ENCODE data around the gene TTC27.
"Not testable (repeated sequence)": the region's sequence is repeated elsewhere in the genome, so short reads cannot be mapped to it uniquely, and the experiment has no call there.

The TTC27 gene

DNA sequence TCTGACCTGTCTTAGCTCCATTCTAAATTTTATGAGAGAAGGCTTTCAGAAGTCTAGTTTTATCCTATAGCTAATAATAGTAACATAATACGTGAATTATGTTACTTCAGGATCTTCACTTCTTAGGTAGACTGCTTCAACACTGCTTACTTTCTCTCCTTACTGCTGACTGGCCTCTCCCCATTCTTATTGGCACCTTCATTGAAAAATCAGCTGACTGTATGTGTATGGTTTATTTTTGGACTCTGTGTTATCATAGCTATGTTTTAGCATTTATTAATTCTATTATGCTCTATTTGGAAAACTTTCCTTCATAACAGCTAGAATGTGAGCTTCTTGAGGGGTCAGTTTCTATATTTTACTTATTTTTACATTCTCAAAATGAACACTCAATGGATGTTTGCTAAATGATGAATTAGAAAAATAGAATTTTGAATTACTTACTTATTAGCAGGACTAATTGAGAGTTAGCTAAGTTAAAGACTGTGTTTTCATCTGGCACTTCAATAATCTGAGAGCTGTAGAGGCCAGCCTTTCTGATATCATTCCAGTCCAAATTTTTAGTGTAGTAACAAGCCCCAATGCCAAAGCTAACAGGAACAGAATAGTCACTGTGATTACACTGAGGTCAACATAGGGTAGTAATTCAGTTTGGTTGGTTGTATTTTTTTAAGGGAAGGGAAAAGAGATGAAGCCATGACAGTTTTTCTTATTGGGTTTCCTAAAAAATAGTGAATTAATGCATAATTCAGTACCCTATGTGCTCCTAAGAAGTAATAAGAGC lies 92.3 kb downstream of the TTC27 start:
- H3K27ac ChIP-seq, result no peak overlapping the region
- TF ChIP-seq, protein P1, sequence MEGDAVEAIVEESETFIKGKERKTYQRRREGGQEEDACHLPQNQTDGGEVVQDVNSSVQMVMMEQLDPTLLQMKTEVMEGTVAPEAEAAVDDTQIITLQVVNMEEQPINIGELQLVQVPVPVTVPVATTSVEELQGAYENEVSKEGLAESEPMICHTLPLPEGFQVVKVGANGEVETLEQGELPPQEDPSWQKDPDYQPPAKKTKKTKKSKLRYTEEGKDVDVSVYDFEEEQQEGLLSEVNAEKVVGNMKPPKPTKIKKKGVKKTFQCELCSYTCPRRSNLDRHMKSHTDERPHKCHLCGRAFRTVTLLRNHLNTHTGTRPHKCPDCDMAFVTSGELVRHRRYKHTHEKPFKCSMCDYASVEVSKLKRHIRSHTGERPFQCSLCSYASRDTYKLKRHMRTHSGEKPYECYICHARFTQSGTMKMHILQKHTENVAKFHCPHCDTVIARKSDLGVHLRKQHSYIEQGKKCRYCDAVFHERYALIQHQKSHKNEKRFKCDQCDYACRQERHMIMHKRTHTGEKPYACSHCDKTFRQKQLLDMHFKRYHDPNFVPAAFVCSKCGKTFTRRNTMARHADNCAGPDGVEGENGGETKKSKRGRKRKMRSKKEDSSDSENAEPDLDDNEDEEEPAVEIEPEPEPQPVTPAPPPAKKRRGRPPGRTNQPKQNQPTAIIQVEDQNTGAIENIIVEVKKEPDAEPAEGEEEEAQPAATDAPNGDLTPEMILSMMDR (conservative IDR thresholded peaks at IDR 0.05; ENCODE audit: low read depth), result no peak
- POLR2A ChIA-PET (ENCODE audit: low non-redundant PET), result no interaction called here
- CTCF ChIA-PET, result interaction anchor here (0.7 kb wide), 1 partner anchor 32 kb away, joined by 4 read pairs; no protein-coding TSS in a partner anchor
- DNase-seq (ENCODE audit: low spot score), result no peak

DNA sequence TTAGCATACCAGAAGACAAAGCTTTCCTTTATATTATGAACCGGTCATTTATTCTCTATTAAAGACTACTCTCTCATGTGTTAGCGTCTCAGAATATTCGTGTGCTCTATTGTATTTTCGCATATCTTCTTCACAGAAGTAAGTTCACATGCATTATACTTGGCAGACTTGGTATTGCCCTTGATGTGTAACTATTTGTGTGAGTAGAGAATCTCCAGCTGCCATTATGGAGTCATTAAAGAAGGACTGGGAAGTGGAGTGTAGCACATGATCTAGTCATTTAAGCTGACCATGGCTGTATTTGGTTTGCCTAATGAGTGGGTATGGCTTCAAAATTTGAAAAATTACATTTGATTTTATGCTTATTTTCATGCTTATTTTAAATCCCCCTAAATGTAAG lies 92.9 kb downstream of the TTC27 start:
- H3K27ac ChIP-seq, result no peak overlapping the region
- CTCF ChIA-PET, result no interaction called here
- DNase-seq (ENCODE audit: low spot score), result no peak
- POLR2A ChIA-PET (ENCODE audit: low non-redundant PET), result no interaction called here
- TF ChIP-seq, protein P1 (conservative IDR thresholded peaks at IDR 0.05; ENCODE audit: low read depth), result no peak

DNA sequence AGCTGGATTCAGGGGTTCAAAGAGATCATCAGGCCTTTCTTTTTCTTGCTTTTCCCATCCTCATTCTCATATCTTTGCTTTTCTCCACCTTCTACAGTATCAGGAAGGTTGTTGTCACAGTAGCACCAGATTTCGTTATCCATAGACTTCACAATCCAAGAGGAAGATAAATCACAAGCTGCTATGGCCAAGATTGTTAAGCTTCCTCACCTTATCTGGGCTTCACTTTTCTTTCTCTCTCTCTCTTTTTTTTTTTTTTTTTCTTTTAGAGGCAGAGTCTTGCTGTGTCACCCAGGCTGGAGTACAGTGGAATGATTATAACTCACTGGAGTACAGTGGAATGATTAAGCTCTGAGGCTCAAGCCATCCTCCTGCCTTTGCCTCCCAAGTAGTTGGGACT lies 93.5 kb downstream of the TTC27 start:
- CTCF ChIA-PET, result no interaction called here
- no peak overlapping the region for H3K27ac ChIP-seq
- POLR2A ChIA-PET (ENCODE audit: low non-redundant PET), result no interaction called here
- no peak for DNase-seq (ENCODE audit: low spot score)
- TF ChIP-seq, protein P1 (conservative IDR thresholded peaks at IDR 0.05; ENCODE audit: low read depth), result no peak

GRCh38 chr2:32723467-32724079 lies 95.7 kb downstream of the TTC27 start:
- H3K27ac ChIP-seq, result no peak overlapping the region
- DNase-seq (ENCODE audit: low spot score), result no peak
- ChIA-PET CTCF (interaction anchor here (0.7 kb wide), 1 partner anchor 23 kb away, joined by 3 read pairs; no protein-coding TSS in a partner anchor), POLR2A (ENCODE audit: low non-redundant PET) (interaction anchor here (0.6 kb wide), 1 partner anchor 74 kb away, joined by 11 read pairs; no protein-coding TSS in a partner anchor)
- TF ChIP-seq, protein P1 (conservative IDR thresholded peaks at IDR 0.05; ENCODE audit: low read depth), result no peak

DNA sequence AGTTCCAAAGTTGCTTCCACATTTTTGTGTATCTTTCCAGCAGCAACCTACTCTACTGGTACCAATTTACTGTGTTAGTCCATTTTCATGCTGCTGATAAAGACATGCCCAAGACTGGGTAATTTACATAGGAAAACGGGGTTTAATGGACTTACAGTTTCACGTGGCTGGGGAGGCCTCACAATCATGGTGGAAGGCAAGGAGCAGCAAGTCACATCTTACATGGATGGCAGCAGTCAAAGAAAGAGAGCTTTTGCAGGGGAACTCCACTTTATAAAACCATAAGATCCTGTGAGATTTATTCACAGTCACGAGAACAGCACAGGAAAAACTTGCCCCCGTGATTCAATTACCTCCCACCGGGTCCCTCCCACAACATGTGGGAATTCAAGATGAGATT lies 98.8 kb downstream of the TTC27 start:
- CTCF ChIA-PET, result interaction anchor here (0.8 kb wide), 1 partner anchor 9 kb away, joined by 3 read pairs; no protein-coding TSS in a partner anchor
- DNase-seq (ENCODE audit: low spot score); H3K27ac ChIP-seq; POLR2A ChIA-PET (ENCODE audit: low non-redundant PET): not testable (repeated sequence)

DNA sequence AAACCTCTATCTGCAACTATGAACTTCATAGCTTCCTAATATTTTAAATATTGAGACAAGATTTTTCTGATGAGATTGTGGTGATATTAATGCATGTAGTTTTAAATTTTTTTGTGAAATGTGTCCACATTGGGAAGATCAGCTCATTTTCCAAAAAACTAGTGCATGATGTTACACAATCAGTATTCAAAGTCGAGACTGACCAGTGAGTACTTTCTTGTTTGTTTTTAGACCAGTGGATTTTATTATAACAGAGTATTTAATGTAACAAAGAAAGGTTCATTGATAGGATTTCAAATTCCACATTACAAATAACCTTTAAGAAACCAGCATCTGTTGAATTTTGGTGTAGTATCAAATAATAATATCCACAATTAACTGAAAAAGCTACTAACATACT lies 99.3 kb downstream of the TTC27 start:
- no peak overlapping the region for H3K27ac ChIP-seq
- DNase-seq (ENCODE audit: low spot score), result no peak
- CTCF ChIA-PET, result interaction anchor here (0.8 kb wide), 1 partner anchor 9 kb away, joined by 3 read pairs; no protein-coding TSS in a partner anchor
- TF ChIP-seq, protein P1 (conservative IDR thresholded peaks at IDR 0.05; ENCODE audit: low read depth), result no peak
- POLR2A ChIA-PET (ENCODE audit: low non-redundant PET), result no interaction called here

- CTCF ChIA-PET; POLR2A ChIA-PET (ENCODE audit: low non-redundant PET); DNase-seq (ENCODE audit: low spot score); H3K27ac ChIP-seq: not testable (repeated sequence)
Measured at GRCh38 chr2:32730958-32731357, 103.1 kb downstream of the TTC27 start.
